Endothelial cell of umbilical vein (primary cell): Measurements from ENCODE around the gene PHACTR1. TPM values are rescaled to one million over a fixed set of nuclear protein-coding genes. Genes with fewer than 3 reads are reported as not detected.

ENCODE experiments used
- BruUV-seq: library from RNA; stranded (reverse); fragments of 400-500 nt; replicated peaks from 2 replicates; lab custom pipeline; 2021; lab: Mats Ljungman, UMichigan
- CTCF ChIA-PET: fragments of 300-600, 350-600 bp; sonication (Branson Sonifier 250); formaldehyde crosslinking; loops from one replicate; lab custom pipeline; 2021; ENCODE audit warnings: antibody characterized with exemption, inconsistent platforms; lab: Charles Lee
- POLR2A ChIA-PET: fragments of 300-600, 350-600 bp; sonication (Branson Sonifier 250); formaldehyde crosslinking; loops from one replicate; lab custom pipeline; 2021; ENCODE audit warnings: antibody characterized with exemption, inconsistent platforms; lab: Charles Lee
- DNase-seq: peaks from one replicate; pipeline ENCODE4 v3.0.0-alpha.2; 2011; ENCODE audit warnings: low read depth, low spot score
- FAIRE-seq: peaks from 2 replicates; lab custom pipeline; 2011; peaks lifted over from hg19 to GRCh38; lab: Jason Lieb, UNC
- H2AFZ ChIP-seq: 2 replicates; pipeline ENCODE4 v1.6.0; 2012; ENCODE audit warnings: low read depth, low read length, control low read depth, inconsistent platforms
- H3K27ac ChIP-seq: 2 replicates; pipeline ENCODE4 v1.5.1; 2011; ENCODE audit warnings: low read depth, mild to moderate bottlenecking, control low read depth, low read length, moderate library complexity; ENCODE audit not compliant: insufficient read depth
- H3K27me3 ChIP-seq, 2 experiments: 2 replicates each; pipeline versions ENCODE4 v1.6.0 to v1.6.1; 2011; ENCODE audit warnings: low read length in 2 of 2, mixed read lengths in 1 of 2; ENCODE audit not compliant: control insufficient read depth in 2 of 2, insufficient read depth in 2 of 2
- H3K36me3 ChIP-seq, 2 experiments: 2 replicates in 1 of 2; 3 replicates in 1 of 2; pipeline ENCODE4 v1.5.1; 2011; ENCODE audit warnings: low read length in 2 of 2, mild to moderate bottlenecking in 1 of 2, moderate library complexity in 1 of 2; ENCODE audit not compliant: control insufficient read depth in 2 of 2, insufficient read depth in 2 of 2; ENCODE audit errors: extremely low read depth in 1 of 2
- H3K4me1 ChIP-seq: 3 replicates; pipeline ENCODE4 v1.5.1; 2011; ENCODE audit warnings: mild to moderate bottlenecking, low read length; ENCODE audit not compliant: control insufficient read depth, insufficient read depth; ENCODE audit errors: extremely low read depth
- H3K4me2 ChIP-seq: 2 replicates; pipeline ENCODE4 v1.6.1; 2011; ENCODE audit warnings: low read length, control low read depth, mixed read lengths; ENCODE audit not compliant: insufficient read depth
- H3K4me3 ChIP-seq, 3 experiments: fragments of 200-600 bp in 1 of 3; sonication (generic), shearing (Covaris generic) in 1 of 3; replicated peaks in 1 of 3; 2 replicates each; pipeline ENCODE4 v1.5.1; 2011 to 2016; ENCODE audit warnings: control low read depth in 3 of 3, low read length in 3 of 3, mild to moderate bottlenecking in 2 of 3, inconsistent platforms in 1 of 3, low read depth in 1 of 3, moderate library complexity in 1 of 3; ENCODE audit not compliant: insufficient read depth in 1 of 3
- H3K79me2 ChIP-seq: 2 replicates; pipeline ENCODE4 v1.6.0; 2012; ENCODE audit warnings: low read length, inconsistent platforms; ENCODE audit not compliant: control insufficient read depth, insufficient read depth
- H3K9ac ChIP-seq: replicated peaks from 2 replicates; pipeline ENCODE3; 2011; ENCODE audit warnings: low read length, control low read depth; ENCODE audit not compliant: insufficient read depth; ENCODE audit errors: extremely low read depth
- H3K9me1 ChIP-seq: replicated peaks from 3 replicates; pipeline ENCODE4 v1.6.0; 2011; ENCODE audit warnings: mild to moderate bottlenecking, low read length; ENCODE audit not compliant: control insufficient read depth, insufficient read depth; ENCODE audit errors: extremely low read depth
- H3K9me3 ChIP-seq: replicated peaks from 2 replicates; pipeline ENCODE4 v1.5.1; 2012; ENCODE audit warnings: low read length, inconsistent platforms; ENCODE audit not compliant: control insufficient read depth, insufficient read depth
- H4K20me1 ChIP-seq: replicated peaks from 2 replicates; pipeline ENCODE3; 2011; ENCODE audit warnings: mild to moderate bottlenecking, low read length; ENCODE audit not compliant: control insufficient read depth, insufficient read depth; ENCODE audit errors: extremely low read depth
- EZH2 ChIP-seq: IDR thresholded peaks from 2 replicates; pipeline ENCODE4 v1.6.1; 2012; ENCODE audit warnings: borderline replicate concordance, low read depth, mild to moderate bottlenecking, moderate library complexity, low read length, inconsistent platforms; ENCODE audit not compliant: severe bottlenecking
- FOS ChIP-seq: IDR thresholded peaks from 2 replicates; pipeline ENCODE4 v1.6.1; 2011; ENCODE audit warnings: mild to moderate bottlenecking, low read length, moderate library complexity, borderline replicate concordance; ENCODE audit not compliant: insufficient read depth
- GATA2 ChIP-seq: IDR thresholded peaks from 2 replicates; pipeline ENCODE4 v1.7.0; 2011; ENCODE audit warnings: low read depth, mild to moderate bottlenecking, moderate library complexity, mixed read lengths, low read length; ENCODE audit not compliant: insufficient read length, insufficient read depth
- JUN ChIP-seq: IDR thresholded peaks from 2 replicates; pipeline ENCODE4 v1.6.1; 2011; ENCODE audit warnings: borderline replicate concordance, low read depth; ENCODE audit not compliant: insufficient read length, insufficient read depth
- MAX ChIP-seq: IDR thresholded peaks from 2 replicates; pipeline ENCODE4 v1.6.1; 2011; ENCODE audit not compliant: insufficient read depth, insufficient read length
- MYC ChIP-seq: IDR thresholded peaks from one replicate; pipeline ENCODE4 v1.6.1; 2011; ENCODE audit warnings: mild to moderate bottlenecking, low read depth, low read length
- POLR2A ChIP-seq: IDR thresholded peaks from 2 replicates; pipeline ENCODE4 v1.6.1; 2012; ENCODE audit warnings: low read depth, mild to moderate bottlenecking, control low read depth, low read length
- POLR2AphosphoS5 ChIP-seq: IDR thresholded peaks from 2 replicates; pipeline ENCODE4 v1.6.1; 2012; ENCODE audit warnings: low read depth, mild to moderate bottlenecking, control low read depth, low read length, moderate library complexity; ENCODE audit not compliant: insufficient read depth
- dilution Hi-C: fragments of 300-500 bp; cut with MboI; formaldehyde crosslinking; loops from one replicate; pipeline ENCODE4 v1.15.0; 2019; ENCODE audit warnings: low sequenced_read_pairs; ENCODE audit not compliant: extremely low pct_ligation_motif_present
- intact Hi-C: fragments of 100-400 bp; cut with micrococcal nuclease; formaldehyde crosslinking; loops from one replicate; pipeline ENCODE4 v1.10.0; 2022
- polyA plus RNA-seq, 4 experiments: library from polyadenylated mRNA; depleted of rRNA in 3 of 4; stranded (reverse) in 3 of 4; unstranded in 1 of 4; fragments of >200 nt; gene quantifications; 2 replicates each; pipeline versions ENCODE4 v1.2.1 to v1.2.3, GENCODE V29; 2011 to 2012; ENCODE audit warnings: missing spikeins in 1 of 4
- total RNA-seq: library from RNA; stranded (reverse); gene quantifications from 2 replicates; pipeline ENCODE4 v1.2.3, GENCODE V29; 2021
- TF ChIP-seq, protein P1 (sequence below), 2 donors: IDR thresholded peaks; 1 replicate in 1 of 2; 2 replicates in 1 of 2; pipeline ENCODE4 v1.5.1; 2011; ENCODE audit warnings: low read length in 2 of 2, mild to moderate bottlenecking in 2 of 2, moderate library complexity in 2 of 2, control low read depth in 1 of 2, inconsistent platforms in 1 of 2, low read depth in 1 of 2; ENCODE audit not compliant: insufficient read depth in 1 of 2; ENCODE audit errors: extremely low read depth in 1 of 2

PHACTR1 gene
- total and polyA plus RNA-seq, 2 donors (not counting 3 experiments of a cell fraction or from before 2014, with no cell fraction given), result 2.4 to 23.2 TPM

GRCh38 chr6:12973386-12973785 is 256.8 kb downstream of the PHACTR1 start:
- H3K9me3 ChIP-seq, result no peaks in the 10 kb centered on the region
- H4K20me1 ChIP-seq, result no peaks in the 10 kb centered on the region
- TF ChIP-seq JUN (no peak), MYC (no peak)
- H3K4me3 ChIP-seq, result no peak overlapping the region
- H3K79me2 ChIP-seq, result no peaks in the 10 kb centered on the region
- DNase-seq (peak; percentile 20), FAIRE-seq (peak; percentile 76)
- peak overlapping the region; percentile 54 for H3K27ac ChIP-seq
- BruUV-seq, result no TSS peak
- H2AFZ ChIP-seq, result peak overlapping the region; percentile 36
- dilution Hi-C loops, result no loop called here
- ChIA-PET CTCF (interaction anchor here (1.2 to 1.3 kb wide), 2 partner anchors 10 to 15 kb away, joined by 3 to 4 read pairs; no protein-coding TSS in a partner anchor), POLR2A (no interaction called here)
- no peak overlapping the region for H3K9ac ChIP-seq
- peaks cover 8% of the 10 kb centered on the region for H3K4me1 ChIP-seq
- no peaks in the 10 kb centered on the region for H3K27me3 ChIP-seq
- no peaks in the 10 kb centered on the region for H3K9me1 ChIP-seq
- H3K36me3 ChIP-seq, result no peaks in the 10 kb centered on the region
- peak overlapping the region; percentile 65 for H3K4me2 ChIP-seq
- intact Hi-C loops, result no loop called here

GRCh38 chr6:12974551-12974950 is 258.0 kb downstream of the PHACTR1 start:
- ChIA-PET POLR2A (no interaction called here), CTCF (interaction anchor here (1.1 kb wide), 1 partner anchor 16 kb away, joined by 3 read pairs; no protein-coding TSS in a partner anchor)
- TF ChIP-seq EZH2, result no peak
- TF ChIP-seq, protein P1, sequence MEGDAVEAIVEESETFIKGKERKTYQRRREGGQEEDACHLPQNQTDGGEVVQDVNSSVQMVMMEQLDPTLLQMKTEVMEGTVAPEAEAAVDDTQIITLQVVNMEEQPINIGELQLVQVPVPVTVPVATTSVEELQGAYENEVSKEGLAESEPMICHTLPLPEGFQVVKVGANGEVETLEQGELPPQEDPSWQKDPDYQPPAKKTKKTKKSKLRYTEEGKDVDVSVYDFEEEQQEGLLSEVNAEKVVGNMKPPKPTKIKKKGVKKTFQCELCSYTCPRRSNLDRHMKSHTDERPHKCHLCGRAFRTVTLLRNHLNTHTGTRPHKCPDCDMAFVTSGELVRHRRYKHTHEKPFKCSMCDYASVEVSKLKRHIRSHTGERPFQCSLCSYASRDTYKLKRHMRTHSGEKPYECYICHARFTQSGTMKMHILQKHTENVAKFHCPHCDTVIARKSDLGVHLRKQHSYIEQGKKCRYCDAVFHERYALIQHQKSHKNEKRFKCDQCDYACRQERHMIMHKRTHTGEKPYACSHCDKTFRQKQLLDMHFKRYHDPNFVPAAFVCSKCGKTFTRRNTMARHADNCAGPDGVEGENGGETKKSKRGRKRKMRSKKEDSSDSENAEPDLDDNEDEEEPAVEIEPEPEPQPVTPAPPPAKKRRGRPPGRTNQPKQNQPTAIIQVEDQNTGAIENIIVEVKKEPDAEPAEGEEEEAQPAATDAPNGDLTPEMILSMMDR (IDR thresholded peaks at IDR 0.05; ENCODE audit: extremely low read depth in 1 of 2, insufficient read depth in 1 of 2, low read depth in 1 of 2, low read length in 2 of 2), result no peak
- no peak for TF ChIP-seq GATA2
- TF ChIP-seq JUN, result no peak
- no peak for TF ChIP-seq FOS
- no peak for TF ChIP-seq POLR2AphosphoS5
- TF ChIP-seq MYC, result no peak
- TF ChIP-seq MAX, result no peak
- TF ChIP-seq POLR2A, result no peak
- Histone ChIP-seq H3K4me2 (no peak overlapping the region), H3K9me1 (no peaks in the 10 kb centered on the region), H3K4me3 (no peak overlapping the region), H3K4me1 (peaks cover 8% of the 10 kb centered on the region), H3K36me3 (no peaks in the 10 kb centered on the region), H3K79me2 (no peaks in the 10 kb centered on the region), H3K9me3 (no peaks in the 10 kb centered on the region), H2AFZ (no peak overlapping the region), H4K20me1 (no peaks in the 10 kb centered on the region), H3K9ac (no peak overlapping the region), H3K27ac (no peak overlapping the region), H3K27me3 (no peaks in the 10 kb centered on the region)
- dilution Hi-C loops, result no loop called here
- no TSS peak for BruUV-seq
- no peak for FAIRE-seq
- DNase-seq, result no peak
- intact Hi-C loops, result no loop called here
